Loucy (cell line): ENCODE measurements around the gene PNMA6E.
"Not testable (repeated sequence)": the region's sequence is repeated elsewhere in the genome, so short reads cannot be mapped to it uniquely, and the experiment has no call there.

Experiments
- H2AFZ ChIP-seq: fragments of 200-600 bp; sonication (generic); 2 replicates; pipeline ENCODE4 v1.6.0; 2016; ENCODE audit warnings: antibody characterized with exemption, mild to moderate bottlenecking, low read length, moderate library complexity
- H3F3A ChIP-seq: fragments of 200-600 bp; 2 replicates; pipeline ENCODE4 v1.6.0; 2016; ENCODE audit warnings: antibody characterized with exemption, low read depth, mild to moderate bottlenecking
- H3K27me3 ChIP-seq: fragments of 200-600 bp; sonication (generic); 2 replicates; pipeline ENCODE4 v1.6.1; 2014; ENCODE audit warnings: low read length, mild to moderate bottlenecking; ENCODE audit not compliant: insufficient read depth, poor library complexity, severe bottlenecking
- H3K36me3 ChIP-seq: fragments of 200-600 bp; sonication (generic); 2 replicates; pipeline ENCODE4 v1.6.1; 2016; ENCODE audit warnings: low read length; ENCODE audit not compliant: insufficient read depth
- H3K4me1 ChIP-seq: fragments of 200-600 bp; sonication (generic); 2 replicates; pipeline ENCODE4 v1.5.1; 2014; ENCODE audit warnings: low read length, mild to moderate bottlenecking; ENCODE audit not compliant: insufficient read depth, poor library complexity, severe bottlenecking
- H3K4me2 ChIP-seq: fragments of 200-600 bp; sonication (generic); 2 replicates; pipeline ENCODE4 v1.6.0; 2014; ENCODE audit warnings: antibody characterized with exemption, low read length, low read depth, mild to moderate bottlenecking; ENCODE audit not compliant: poor library complexity, severe bottlenecking
- H3K4me3 ChIP-seq: fragments of 200-600 bp; sonication (generic); 2 replicates; pipeline ENCODE4 v1.5.1; 2014; ENCODE audit warnings: low read length, mild to moderate bottlenecking, mixed read lengths; ENCODE audit not compliant: poor library complexity, severe bottlenecking
- H3K79me2 ChIP-seq: fragments of 200-600 bp; sonication (generic); 2 replicates; pipeline ENCODE4 v1.6.1; 2014; ENCODE audit warnings: low read length; ENCODE audit not compliant: insufficient read depth
- H3K9ac ChIP-seq: fragments of 200-600 bp; sonication (generic); 2 replicates; pipeline ENCODE4 v1.6.0; 2014; ENCODE audit warnings: mild to moderate bottlenecking, low read depth, low read length, moderate library complexity; ENCODE audit not compliant: poor library complexity, severe bottlenecking
- H3K9me2 ChIP-seq: fragments of 200-600 bp; sonication (generic); replicated peaks from 2 replicates; pipeline ENCODE4 v1.6.1; 2016; ENCODE audit warnings: low read depth, low read length, mixed read lengths
- H3K9me3 ChIP-seq: fragments of 200-600 bp; sonication (generic); 2 replicates; pipeline ENCODE4 v1.6.1; 2014; ENCODE audit warnings: mild to moderate bottlenecking, antibody characterized with exemption, low read length, low read depth; ENCODE audit not compliant: insufficient read depth
- H4K20me1 ChIP-seq: fragments of 200-600 bp; sonication (generic); 2 replicates; pipeline ENCODE4 v1.6.0; 2014; ENCODE audit warnings: antibody characterized with exemption, low read length, mild to moderate bottlenecking; ENCODE audit not compliant: insufficient read depth, poor library complexity, severe bottlenecking
- CTCF ChIP-seq: fragments of 200-600 bp; sonication (generic); conservative IDR thresholded peaks from 2 replicates; pipeline ENCODE4 v1.5.1; 2014; ENCODE audit warnings: mild to moderate bottlenecking, antibody characterized with exemption, low read length
- EZH2phosphoT487 ChIP-seq: fragments of 200-600 bp; IDR thresholded peaks from 2 replicates; pipeline ENCODE4 v1.6.1; 2018; ENCODE audit warnings: antibody characterized with exemption, mild to moderate bottlenecking, moderate library complexity, borderline replicate concordance

Gene PNMA6E

GRCh38 chrX:153405426-153405825 is 4.3 kb upstream of the PNMA6E start:
- Histone ChIP-seq H3K9ac (no peak overlapping the region), H3F3A (no peaks in the 10 kb centered on the region), H3K4me1 (no peaks in the 10 kb centered on the region), H3K27me3 (no peaks in the 10 kb centered on the region), H4K20me1 (no peaks in the 10 kb centered on the region), H3K4me2 (no peak overlapping the region), H3K9me2 (no peaks in the 10 kb centered on the region), H3K9me3 (no peaks in the 10 kb centered on the region), H2AFZ (no peak overlapping the region), H3K36me3 (no peaks in the 10 kb centered on the region), H3K4me3 (no peak overlapping the region), H3K79me2 (no peaks in the 10 kb centered on the region)
- no peak for TF ChIP-seq EZH2phosphoT487
- TF ChIP-seq CTCF: no peak

- not testable (repeated sequence) for H3K27me3 ChIP-seq, H3K4me1 ChIP-seq, H3K4me2 ChIP-seq, H3K79me2 ChIP-seq, H3K9me3 ChIP-seq, H4K20me1 ChIP-seq, H3F3A ChIP-seq, H3K9ac ChIP-seq, H2AFZ ChIP-seq, H3K9me2 ChIP-seq, H3K36me3 ChIP-seq, H3K4me3 ChIP-seq
These were observed 3.2 kb upstream of the PNMA6E start for GRCh38 chrX:153404333-153404732.

GRCh38 chrX:153400146-153401132 is 711 bp downstream of the PNMA6E start:
- H3K9ac ChIP-seq: no peak overlapping the region
- H4K20me1 ChIP-seq: no peaks in the 10 kb centered on the region

More at GRCh38 chrX:153400146-153401132, 711 bp downstream of the PNMA6E start:
- Histone ChIP-seq H3F3A (no peaks in the 10 kb centered on the region), H2AFZ (no peak overlapping the region), H3K9me2 (no peaks in the 10 kb centered on the region), H3K4me2 (no peak overlapping the region), H3K27me3 (no peaks in the 10 kb centered on the region), H3K4me1 (no peaks in the 10 kb centered on the region), H3K79me2 (no peaks in the 10 kb centered on the region), H3K4me3 (no peak overlapping the region), H3K9me3 (no peaks in the 10 kb centered on the region), H3K36me3 (no peaks in the 10 kb centered on the region)
- TF ChIP-seq CTCF (peak; percentile 77), EZH2phosphoT487 (no peak)
